SK-MEL-5 (cell line): ENCODE results near the gene FAM89A. TPM values are rescaled to one million over a fixed set of nuclear protein-coding genes. Genes with fewer than 3 reads are reported as not detected.

Source experiments
- DNase-seq: peaks from one replicate; pipeline ENCODE4 v3.0.0-alpha.2; 2016; ENCODE audit warnings: low read depth, low spot score
- in situ Hi-C: cut with HindIII; loops from 2 replicates; pipeline ENCODE4 v1.10.0; 2016; ENCODE audit warnings: low sequenced_read_pairs, high pct_unique_total_duplicates, low pct_unique_long_range_greater_than_20kb
- total RNA-seq: library from RNA; depleted of rRNA; stranded (reverse); fragments of >200 nt; shearing (Covaris generic); gene quantifications from 2 replicates; pipeline ENCODE4 v1.2.3, GENCODE V29; 2014; rRNA removed

FAM89A gene
- total RNA-seq, 1 experiment from 2014 or later, result 38.7 TPM

GRCh38 chr1:230982696-230983095 is 57.4 kb downstream of the FAM89A start:
- DNase-seq, result no peak
- in situ Hi-C loops, result no loop called here

DNA sequence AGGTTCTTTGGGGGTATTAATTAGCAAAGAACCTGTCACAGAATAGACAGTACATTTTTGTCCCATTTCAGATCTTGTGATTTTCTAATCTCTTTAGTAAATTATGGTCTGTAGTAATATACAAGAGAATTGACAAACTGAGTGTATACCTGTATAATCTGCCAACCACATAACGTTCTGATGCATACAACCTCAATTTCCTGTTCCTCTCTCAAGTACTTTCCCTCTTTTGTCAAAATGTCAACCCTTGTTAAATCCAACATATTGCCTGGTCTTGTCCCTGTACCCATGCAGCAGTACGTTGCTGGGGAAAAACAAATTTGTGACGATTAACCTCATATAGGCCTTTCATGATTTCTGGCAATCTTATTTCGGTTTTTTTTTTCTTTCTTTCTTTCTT is 60.1 kb downstream of the FAM89A start:
- in situ Hi-C loops, result no loop called here

DNA sequence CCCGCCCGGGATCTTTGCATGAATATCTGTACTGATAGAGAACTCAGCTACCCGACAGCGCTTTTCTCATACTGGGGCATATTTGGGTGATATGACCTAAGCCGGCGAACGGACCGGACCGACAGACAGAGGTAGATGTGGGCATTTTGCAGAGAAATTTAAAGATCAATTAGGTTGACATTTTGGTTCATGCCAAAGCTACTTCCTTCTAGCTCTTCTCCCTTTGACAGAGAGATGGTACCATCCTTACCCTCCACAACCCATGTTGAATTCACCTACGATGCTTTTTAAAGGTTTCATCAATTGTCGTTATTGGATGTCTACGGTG is 60.7 kb downstream of the FAM89A start:
- in situ Hi-C loops, result no loop called here
- DNase-seq, result no peak

More for the DNA sequence above, 60.1 kb downstream of the FAM89A start:
- DNase-seq, result no peak

GRCh38 chr1:230978491-230979388 is 61.3 kb downstream of the FAM89A start, which contains the start of the genes ARV1 and TTC13:
ARV1 (plus strand) TSS chr1:230979094; CDS start chr1:230979106, 12 bp downstream.
TTC13 (minus strand) TSS chr1:230978861; CDS start chr1:230978830, 31 bp downstream.
- peak; percentile 99 for DNase-seq
- in situ Hi-C loops, result no loop called here

DNA sequence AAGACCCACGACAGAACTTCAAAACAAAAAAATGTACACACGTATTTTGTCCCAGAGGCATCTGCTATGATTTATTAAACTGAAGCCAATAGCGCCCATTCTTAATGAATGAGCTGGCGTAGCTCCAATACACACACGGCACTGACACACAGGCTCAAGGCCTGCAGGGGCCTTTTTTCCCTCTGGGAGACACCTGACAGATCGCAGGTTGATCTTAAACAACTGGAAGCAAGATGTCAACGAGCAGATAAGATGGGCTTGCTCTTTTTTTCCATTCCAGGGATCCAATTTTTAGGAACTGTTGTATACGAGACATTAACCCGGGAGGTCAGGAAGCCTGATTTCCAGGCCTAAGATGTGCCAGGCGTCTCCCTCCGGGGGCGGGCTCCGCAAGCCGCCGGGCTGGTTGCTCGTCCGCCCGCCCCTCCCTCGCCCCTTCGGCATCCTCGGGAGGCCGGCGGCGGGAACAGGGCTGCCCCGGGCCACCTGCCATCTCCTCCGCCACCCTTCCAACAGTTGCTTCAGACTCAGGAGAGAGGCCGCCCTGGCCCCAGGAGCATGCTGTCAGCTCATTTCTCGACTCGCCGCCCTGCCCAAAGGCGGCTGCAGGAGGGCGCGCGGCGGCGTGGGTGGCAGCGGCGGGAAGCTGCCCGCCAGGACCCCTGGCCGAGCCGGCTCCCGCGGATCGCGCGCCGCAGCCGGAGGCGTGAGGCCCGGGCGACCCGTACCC is 62.1 kb downstream of the FAM89A start:
- in situ Hi-C loops, result no loop called here
- DNase-seq, result peak; percentile 26

GRCh38 chr1:230976825-230977747 is 63.0 kb downstream of the FAM89A start:
- DNase-seq, result no peak
- in situ Hi-C loops, result no loop called here

DNA sequence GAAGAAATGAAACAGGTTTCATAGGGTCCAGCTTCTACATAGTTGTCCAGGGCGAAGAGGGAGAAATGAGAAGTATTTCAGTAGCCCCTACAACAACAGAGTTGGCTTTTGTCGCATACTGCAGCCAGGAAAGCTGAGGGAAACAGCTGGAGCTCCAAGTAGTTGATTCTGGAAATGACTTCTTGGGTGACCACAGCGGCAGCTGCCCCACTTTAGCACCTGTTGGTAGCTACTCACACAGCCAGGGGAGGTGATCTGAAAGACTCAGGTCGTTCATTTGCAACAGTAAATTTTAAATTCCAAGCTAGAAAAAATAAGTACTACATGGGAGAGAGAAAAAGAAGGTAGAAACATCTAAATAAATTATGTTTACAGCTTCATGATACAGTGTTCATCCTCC is 63.7 kb downstream of the FAM89A start:
- in situ Hi-C loops, result no loop called here
- DNase-seq, result no peak

GRCh38 chr1:230975636-230976035 is 64.4 kb downstream of the FAM89A start:
- no peak for DNase-seq
- in situ Hi-C loops, result no loop called here

DNA sequence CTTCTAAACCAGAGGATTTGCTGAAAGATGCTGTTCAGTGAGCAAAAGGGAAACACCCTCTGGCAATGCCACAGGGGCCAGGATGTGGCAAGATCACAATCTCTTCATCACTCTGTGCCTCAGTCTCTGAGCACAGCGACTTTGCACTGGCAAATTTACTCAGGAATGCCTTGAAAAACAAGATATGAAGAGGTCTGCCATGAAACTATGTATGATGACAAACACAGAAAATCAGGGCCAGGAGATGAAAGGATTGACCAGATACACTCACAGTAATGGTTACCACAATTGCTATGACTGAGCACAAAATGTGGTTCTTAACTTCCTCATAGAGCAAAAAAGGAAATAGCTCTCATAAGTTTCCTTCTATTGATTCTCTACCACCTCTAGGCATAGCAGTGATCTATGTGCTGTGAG is 67.2 kb downstream of the FAM89A start:
- in situ Hi-C loops, result no loop called here
- DNase-seq, result no peak

GRCh38 chr1:230971771-230972170 is 68.3 kb downstream of the FAM89A start:
- in situ Hi-C loops, result no loop called here
- no peak for DNase-seq

DNA sequence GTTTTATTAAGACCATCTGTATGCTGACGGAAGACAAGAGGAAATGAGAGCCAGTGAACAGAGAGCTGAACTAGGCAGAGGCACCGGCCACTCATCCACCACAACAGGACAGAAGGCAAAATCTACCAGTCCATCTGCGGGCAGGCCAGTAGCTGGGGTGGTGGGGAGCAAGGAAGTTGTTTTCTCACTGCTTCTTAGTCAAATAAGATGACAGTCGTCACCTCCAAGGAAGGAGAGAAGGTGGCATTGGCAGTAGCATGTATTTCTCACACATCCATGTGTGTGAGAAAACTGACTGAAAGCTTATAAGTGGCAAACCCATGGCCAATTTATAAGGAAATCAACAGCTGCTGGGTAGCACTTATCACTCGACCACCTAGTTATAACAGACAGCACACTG is 69.6 kb downstream of the FAM89A start:
- no peak for DNase-seq
- in situ Hi-C loops, result no loop called here

Other genes with a start within 250 kb of the FAM89A start
- 23.9 and 24.3 TPM in 2 replicates for gene C1orf198, start 171.7 kb downstream of the FAM89A start, total RNA-seq
- gene TTC13, start 61.4 kb downstream of the FAM89A start, total RNA-seq, result 7.8 and 10.0 TPM in 2 replicates
- 33.5 and 42.4 TPM in 2 replicates for gene ARV1, start 61.2 kb downstream of the FAM89A start, total RNA-seq
- 0.03 TPM in 1 of 2 replicates, not detected in the other for gene TRIM67, start 121.8 kb upstream of the FAM89A start, total RNA-seq
- 48.2 and 50.1 TPM in 2 replicates for gene GNPAT, start 201.0 kb upstream of the FAM89A start, total RNA-seq